Loucy (cell line): ENCODE results near the gene CARF.
"Not testable (repeated sequence)": the region's sequence is repeated elsewhere in the genome, so short reads cannot be mapped to it uniquely, and the experiment has no call there.

Source experiments
- H2AFZ ChIP-seq: fragments of 200-600 bp; sonication (generic); 2 replicates; pipeline ENCODE4 v1.6.0; 2016; ENCODE audit warnings: antibody characterized with exemption, mild to moderate bottlenecking, low read length, moderate library complexity
- H3F3A ChIP-seq: fragments of 200-600 bp; 2 replicates; pipeline ENCODE4 v1.6.0; 2016; ENCODE audit warnings: antibody characterized with exemption, low read depth, mild to moderate bottlenecking
- H3K27me3 ChIP-seq: fragments of 200-600 bp; sonication (generic); 2 replicates; pipeline ENCODE4 v1.6.1; 2014; ENCODE audit warnings: low read length, mild to moderate bottlenecking; ENCODE audit not compliant: insufficient read depth, poor library complexity, severe bottlenecking
- H3K36me3 ChIP-seq: fragments of 200-600 bp; sonication (generic); 2 replicates; pipeline ENCODE4 v1.6.1; 2016; ENCODE audit warnings: low read length; ENCODE audit not compliant: insufficient read depth
- H3K4me1 ChIP-seq: fragments of 200-600 bp; sonication (generic); 2 replicates; pipeline ENCODE4 v1.5.1; 2014; ENCODE audit warnings: low read length, mild to moderate bottlenecking; ENCODE audit not compliant: insufficient read depth, poor library complexity, severe bottlenecking
- H3K4me2 ChIP-seq: fragments of 200-600 bp; sonication (generic); 2 replicates; pipeline ENCODE4 v1.6.0; 2014; ENCODE audit warnings: antibody characterized with exemption, low read length, low read depth, mild to moderate bottlenecking; ENCODE audit not compliant: poor library complexity, severe bottlenecking
- H3K4me3 ChIP-seq: fragments of 200-600 bp; sonication (generic); 2 replicates; pipeline ENCODE4 v1.5.1; 2014; ENCODE audit warnings: low read length, mild to moderate bottlenecking, mixed read lengths; ENCODE audit not compliant: poor library complexity, severe bottlenecking
- H3K79me2 ChIP-seq: fragments of 200-600 bp; sonication (generic); 2 replicates; pipeline ENCODE4 v1.6.1; 2014; ENCODE audit warnings: low read length; ENCODE audit not compliant: insufficient read depth
- H3K9ac ChIP-seq: fragments of 200-600 bp; sonication (generic); 2 replicates; pipeline ENCODE4 v1.6.0; 2014; ENCODE audit warnings: mild to moderate bottlenecking, low read depth, low read length, moderate library complexity; ENCODE audit not compliant: poor library complexity, severe bottlenecking
- H3K9me2 ChIP-seq: fragments of 200-600 bp; sonication (generic); replicated peaks from 2 replicates; pipeline ENCODE4 v1.6.1; 2016; ENCODE audit warnings: low read depth, low read length, mixed read lengths
- H3K9me3 ChIP-seq: fragments of 200-600 bp; sonication (generic); 2 replicates; pipeline ENCODE4 v1.6.1; 2014; ENCODE audit warnings: mild to moderate bottlenecking, antibody characterized with exemption, low read length, low read depth; ENCODE audit not compliant: insufficient read depth
- H4K20me1 ChIP-seq: fragments of 200-600 bp; sonication (generic); 2 replicates; pipeline ENCODE4 v1.6.0; 2014; ENCODE audit warnings: antibody characterized with exemption, low read length, mild to moderate bottlenecking; ENCODE audit not compliant: insufficient read depth, poor library complexity, severe bottlenecking
- CTCF ChIP-seq: fragments of 200-600 bp; sonication (generic); conservative IDR thresholded peaks from 2 replicates; pipeline ENCODE4 v1.5.1; 2014; ENCODE audit warnings: mild to moderate bottlenecking, antibody characterized with exemption, low read length
- EZH2phosphoT487 ChIP-seq: fragments of 200-600 bp; IDR thresholded peaks from 2 replicates; pipeline ENCODE4 v1.6.1; 2018; ENCODE audit warnings: antibody characterized with exemption, mild to moderate bottlenecking, moderate library complexity, borderline replicate concordance

CARF gene

GRCh38 chr2:202945497-202945896 is 33.4 kb downstream of the CARF start:
- Histone ChIP-seq H3K4me1 (no peaks in the 10 kb centered on the region), H3K36me3 (no peaks in the 10 kb centered on the region), H3K9ac (no peak overlapping the region), H3K9me2 (no peaks in the 10 kb centered on the region), H3K27me3 (no peaks in the 10 kb centered on the region), H3F3A (no peaks in the 10 kb centered on the region), H2AFZ (no peak overlapping the region), H3K4me3 (no peak overlapping the region), H3K9me3 (no peaks in the 10 kb centered on the region), H4K20me1 (no peaks in the 10 kb centered on the region), H3K4me2 (no peak overlapping the region), H3K79me2 (no peaks in the 10 kb centered on the region)
- TF ChIP-seq EZH2phosphoT487: no peak
- no peak for TF ChIP-seq CTCF

DNA sequence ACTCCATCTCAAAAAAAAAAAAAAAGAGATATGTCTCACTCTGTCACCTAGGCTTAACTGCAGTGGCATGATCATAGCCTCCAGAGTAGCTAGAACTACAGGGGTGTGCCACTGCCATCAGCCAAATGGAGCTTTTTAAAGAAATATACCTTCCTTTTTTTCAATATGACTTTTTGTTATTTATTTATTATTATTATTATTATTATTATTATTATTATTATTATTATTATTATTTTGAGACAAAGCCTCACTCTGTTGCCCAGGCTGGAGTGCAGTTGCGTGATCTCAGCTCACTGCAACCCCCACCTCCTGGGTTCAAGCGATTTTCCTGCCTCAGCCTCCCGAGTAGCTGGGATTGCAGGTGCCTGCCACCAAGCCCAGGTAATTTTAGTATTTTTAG is 37.3 kb downstream of the CARF start:
- H3K27me3 ChIP-seq, H3K79me2 ChIP-seq, H3K4me1 ChIP-seq, H3K4me2 ChIP-seq, H3F3A ChIP-seq, H3K36me3 ChIP-seq, H2AFZ ChIP-seq, H4K20me1 ChIP-seq, H3K9me3 ChIP-seq, H3K9me2 ChIP-seq, H3K4me3 ChIP-seq, H3K9ac ChIP-seq: not testable (repeated sequence)

- no peak overlapping the region for H3K4me2 ChIP-seq
- no peaks in the 10 kb centered on the region for H4K20me1 ChIP-seq
- H3K27me3 ChIP-seq: no peaks in the 10 kb centered on the region
- no peaks in the 10 kb centered on the region for H3K79me2 ChIP-seq
- H3K9me2 ChIP-seq: no peaks in the 10 kb centered on the region
- H3K9me3 ChIP-seq: no peaks in the 10 kb centered on the region
- H3K36me3 ChIP-seq: no peaks in the 10 kb centered on the region
- no peak overlapping the region for H3K9ac ChIP-seq
- TF ChIP-seq CTCF (no peak), EZH2phosphoT487 (no peak)
- no peaks in the 10 kb centered on the region for H3F3A ChIP-seq
- H3K4me1 ChIP-seq: no peaks in the 10 kb centered on the region
- H2AFZ ChIP-seq: no peak overlapping the region
- no peak overlapping the region for H3K4me3 ChIP-seq
Observed at GRCh38 chr2:202950592-202950991, 38.5 kb downstream of the CARF start.

GRCh38 chr2:202960524-202960923 is 48.4 kb downstream of the CARF start:
- Histone ChIP-seq H3K4me3 (no peak overlapping the region), H3K36me3 (no peaks in the 10 kb centered on the region), H3K4me1 (no peaks in the 10 kb centered on the region), H3F3A (no peaks in the 10 kb centered on the region), H2AFZ (no peak overlapping the region), H3K9me2 (no peaks in the 10 kb centered on the region), H3K27me3 (no peaks in the 10 kb centered on the region), H4K20me1 (no peaks in the 10 kb centered on the region), H3K79me2 (no peaks in the 10 kb centered on the region), H3K9ac (no peak overlapping the region), H3K9me3 (no peaks in the 10 kb centered on the region), H3K4me2 (no peak overlapping the region)
- no peak for TF ChIP-seq EZH2phosphoT487
- no peak for TF ChIP-seq CTCF
